Lower leg skin (tissue), 3 donors: ENCODE measurements around the gene PMPCA.

Experiments
- CTCF ChIP-seq, 3 donors: fragments of 450-650 bp; IDR thresholded peaks; one replicate each; pipeline ENCODE4 v1.5.1; 2016; ENCODE audit warnings: antibody characterized with exemption in 3 of 3, mild to moderate bottlenecking in 3 of 3, moderate library complexity in 2 of 3
- POLR2A ChIP-seq, 2 donors: fragments of 450-650 bp; IDR thresholded peaks; one replicate each; pipeline ENCODE4 v1.6.1; 2016 to 2017; ENCODE audit warnings: antibody characterized with exemption in 2 of 2, mild to moderate bottlenecking in 1 of 2, moderate library complexity in 1 of 2

DNA sequence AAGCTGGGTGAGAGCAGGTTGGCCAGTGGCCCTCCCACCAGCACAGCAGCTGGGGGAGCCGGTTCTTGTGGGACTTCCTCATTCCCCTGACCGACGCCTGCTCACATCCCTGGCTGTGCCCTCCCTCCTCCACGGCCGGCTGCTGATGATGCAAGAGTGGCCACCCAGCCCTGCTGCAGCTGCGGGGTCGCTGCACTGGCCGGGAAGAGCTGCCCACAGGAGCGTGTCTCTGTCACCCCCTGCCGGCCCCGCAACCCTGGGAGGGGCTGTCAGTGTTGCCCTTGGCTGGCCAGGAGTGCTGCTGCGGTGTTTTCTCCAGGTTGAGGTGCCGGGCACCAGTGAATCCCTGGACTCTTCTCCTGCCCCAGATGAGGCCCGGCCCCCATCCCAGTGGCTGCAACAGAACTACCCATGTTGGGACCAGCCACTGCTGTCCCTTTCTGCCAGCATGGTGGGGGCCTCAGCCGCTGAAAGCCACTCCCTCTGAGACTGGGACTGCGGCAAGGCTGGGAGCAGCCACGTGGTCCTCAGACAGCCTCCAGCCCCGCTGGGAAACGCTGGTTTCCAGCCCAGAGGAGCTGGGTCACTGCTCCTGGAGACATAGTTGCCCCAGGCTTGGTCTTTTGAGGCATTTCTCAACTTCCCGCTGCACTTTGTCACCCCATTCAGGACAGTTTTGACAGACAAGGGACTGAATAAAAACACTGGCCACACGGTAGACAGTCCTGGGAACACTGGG lies 37.7 kb upstream of the PMPCA start:
- TF ChIP-seq CTCF (IDR thresholded peaks at IDR 0.05) = no peak
- no peak for TF ChIP-seq POLR2A (IDR thresholded peaks at IDR 0.05)
